Ovary (tissue), 9 donors: ENCODE measurements around the gene INAFM1. TPM values are rescaled to one million over a fixed set of nuclear protein-coding genes. Genes with fewer than 3 reads are reported as not detected.
"Not testable (repeated sequence)": the region's sequence is repeated elsewhere in the genome, so short reads cannot be mapped to it uniquely, and the experiment has no call there.

Experiments
- DNase-seq, 5 donors: peaks; one replicate each; pipeline ENCODE4 v3.0.0-alpha.2; 2019 to 2020
- H3K27ac ChIP-seq, 2 donors: fragments of 200-600 bp; one replicate each; pipeline versions ENCODE4 v1.5.1 to v1.8.0; 2019 to 2022
- H3K27me3 ChIP-seq: fragments of 200-600 bp; one replicate; pipeline ENCODE4 v1.8.0; 2022
- H3K36me3 ChIP-seq: fragments of 200-600 bp; sonication (generic); one replicate; pipeline ENCODE4 v1.5.1; 2019
- H3K4me1 ChIP-seq: one replicate; pipeline ENCODE4 v1.8.1; 2013; ENCODE audit warnings: mild to moderate bottlenecking, moderate library complexity; ENCODE audit not compliant: insufficient read depth
- H3K4me3 ChIP-seq: fragments of 200-600 bp; sonication (generic); one replicate; pipeline ENCODE4 v1.5.1; 2017
- H3K9me3 ChIP-seq, 2 donors: fragments of 200-600 bp in 1 of 2; sonication (generic) in 1 of 2; one replicate each; pipeline versions ENCODE4 v1.5.1 to v1.8.1; 2013 to 2019; ENCODE audit warnings: mild to moderate bottlenecking in 1 of 2, moderate library complexity in 1 of 2
- CTCF ChIP-seq, 3 donors: fragments of 450-650 bp in 2 of 3; fragments of 200-600 bp in 1 of 3; IDR thresholded peaks; one replicate each; pipeline versions ENCODE4 v1.5.1 to v1.8.0; 2016 to 2022; ENCODE audit warnings: antibody characterized with exemption in 3 of 3, mild to moderate bottlenecking in 1 of 3
- EP300 ChIP-seq: sonication (generic); formaldehyde crosslinking; IDR thresholded peaks from one replicate; pipeline ENCODE4 v1.6.1; 2017; ENCODE audit warnings: antibody characterized with exemption
- POLR2A ChIP-seq: fragments of 450-650 bp; IDR thresholded peaks from one replicate; pipeline ENCODE4 v1.6.1; 2017; ENCODE audit warnings: antibody characterized with exemption, mild to moderate bottlenecking, moderate library complexity
- WGBS, 3 donors: extraction: QIAGEN DNeasy Blood & Tissue Kit in 1 of 3; methylation state at CpG; one replicate each; pipeline versions ENCODE4 v1.1.5 to v1.1.7; 2013 to 2017; 5-methylcytosine and 5-hydroxymethylcytosine counted together
- intact Hi-C, 4 donors: fragments of 100-400 bp; cut with DNase I; formaldehyde crosslinking; loops; one replicate each; pipeline versions ENCODE4 v1.11.0 to v1.15.1; 2022 to 2023
- polyA plus RNA-seq, 2 donors: library from polyadenylated mRNA; stranded (reverse); fragments of 200-250 nt in 1 of 2; fragments of 350-450 nt in 1 of 2; fragmentation: Illumina TruSeq in 1 of 2; extraction: RNeasy Lipid Tissue Mini Kit (QIAGEN cat#74804) in 1 of 2; gene quantifications; one replicate each; pipeline ENCODE4 v1.2.3, GENCODE V29; 2013 to 2014
- total RNA-seq, 7 donors: library from RNA; depleted of rRNA in 2 of 7; stranded (reverse); fragments of >200 nt in 2 of 7; fragmentation: NEBNext Ultra II Directional in 3 of 7; extraction: Animal tissue kit (Norgen Biotek cat#: 25700) in 3 of 7; gene quantifications; one replicate each; pipeline versions ENCODE4 v1.1.0 to v1.2.4, GENCODE V29; 2016 to 2023
- donor health status: DM: no; HTN: no; CAD: no; lungs with moderate emphysema.
- donor health status: DM: no; HTN: no; CAD: no.
- donor health status: Bipolar disorder and iron deficiency.
- donor health status: DM: yes; HTN: yes; CAD: no.
- donor health status: DM: no; HTN: no; CAD: no.
- donor health status: DM: yes; HTN: yes; CAD: no.

Gene INAFM1
- total and polyA plus RNA-seq, 9 donors = 0.73 to 53.3 (median 26.5) TPM

- intact Hi-C loops = loop anchor here (5.0 to 10.0 kb wide), 7 partner anchors 35 to 170 kb away; no protein-coding TSS in a partner anchor
- Histone ChIP-seq H3K27ac (no peak overlapping the region), H3K4me3 (no peak overlapping the region), H3K36me3 (no peaks in the 10 kb centered on the region), H3K4me1 (peaks cover 2% of the 10 kb centered on the region), H3K9me3 (no peaks in the 10 kb centered on the region), H3K27me3 (no peaks in the 10 kb centered on the region)
- TF ChIP-seq POLR2A = no peak
- peak; percentile 74 to 84 (median 79) for TF ChIP-seq CTCF (IDR thresholded peaks at IDR 0.05)
- no peak for TF ChIP-seq EP300
- peak in 4 of 5 donors; percentile 78 to 87 (median 82) for DNase-seq
- 18 to 19% (median 19%) methylated on average over 25 of the region's 25 CpGs for WGBS, 3 donors
Measured at GRCh38 chr19:47247308-47247990, 27.2 kb upstream of the INAFM1 start.

- H3K27me3 ChIP-seq, H3K4me3 ChIP-seq, H3K4me1 ChIP-seq, intact Hi-C loops, H3K36me3 ChIP-seq, DNase-seq, H3K9me3 ChIP-seq, H3K27ac ChIP-seq: not testable (repeated sequence)
- 79 to 88% (median 88%) methylated on average over 8 of the region's 8 CpGs for WGBS, 3 donors
Measured at GRCh38 chr19:47253016-47253415, 21.7 kb upstream of the INAFM1 start.

GRCh38 chr19:47253467-47253881 is 21.2 kb upstream of the INAFM1 start:
- Histone ChIP-seq H3K4me3 (no peak overlapping the region), H3K36me3 (no peaks in the 10 kb centered on the region), H3K27ac (no peak overlapping the region), H3K27me3 (no peaks in the 10 kb centered on the region), H3K9me3 (no peaks in the 10 kb centered on the region), H3K4me1 (peaks cover 7% of the 10 kb centered on the region)
- DNase-seq = no peak
- WGBS, 3 donors = 41 to 57% (median 44%) methylated on average over 3 of the region's 3 CpGs
- TF ChIP-seq EP300 = no peak
- no peak for TF ChIP-seq CTCF (IDR thresholded peaks at IDR 0.05)
- no peak for TF ChIP-seq POLR2A
- intact Hi-C loops = no loop called here

GRCh38 chr19:47253970-47254369 is 20.7 kb upstream of the INAFM1 start:
- Histone ChIP-seq H3K27ac (no peak overlapping the region), H3K4me3 (no peak overlapping the region), H3K36me3 (no peaks in the 10 kb centered on the region), H3K27me3 (no peaks in the 10 kb centered on the region), H3K9me3 (no peaks in the 10 kb centered on the region), H3K4me1 (peaks cover 7% of the 10 kb centered on the region)
- intact Hi-C loops = no loop called here
- WGBS, 3 donors = 82 to 96% (median 83%) methylated on average over 5 of the region's 5 CpGs
- no peak for DNase-seq
- TF ChIP-seq POLR2A (no peak), CTCF (IDR thresholded peaks at IDR 0.05) (no peak), EP300 (no peak)
